ENCODE data around the gene SAFB.
A peak's percentile ranks its signal among the peaks of the same experiment; 100 is the strongest.
"Not testable (repeated sequence)": the region's sequence is repeated elsewhere in the genome, so short reads cannot be mapped to it uniquely, and the experiment has no call there.

The SAFB gene

GRCh38 chr19:5687360-5688198 is 64.7 kb downstream of the SAFB start:
- DNase-seq, result no peak

- DNase-seq, result not testable (repeated sequence)
Observed at GRCh38 chr19:5688262-5688881, 65.5 kb downstream of the SAFB start.

GRCh38 chr19:5690125-5690954 is 67.5 kb downstream of the SAFB start, which contains the start of gene RPL36:
Gene RPL36, plus strand, starts transcription at chr19:5690295. Its CDS starts 213 bp downstream, at chr19:5690508.
- peak; percentile 99 for DNase-seq

GRCh38 chr19:5690955-5691821 is 68.3 kb downstream of the SAFB start:
- peak; percentile 76 for DNase-seq

GRCh38 chr19:5691822-5692722 is 69.2 kb downstream of the SAFB start:
- peak; percentile 53 for DNase-seq

GRCh38 chr19:5692723-5693194 is 69.9 kb downstream of the SAFB start:
- DNase-seq, result peak; percentile 41

- DNase-seq, result peak; percentile 53
Observed at GRCh38 chr19:5693195-5694166, 70.6 kb downstream of the SAFB start.

GRCh38 chr19:5694167-5694955 is 71.5 kb downstream of the SAFB start:
- DNase-seq, result peak; percentile 29

- DNase-seq, result no peak
Observed at GRCh38 chr19:5694956-5695648, 72.2 kb downstream of the SAFB start.

GRCh38 chr19:5695649-5696195 is 72.8 kb downstream of the SAFB start:
- DNase-seq, result no peak

- DNase-seq, result no peak
Observed at GRCh38 chr19:5696196-5697021, 73.5 kb downstream of the SAFB start.

- no peak for DNase-seq
Observed at GRCh38 chr19:5697022-5697889, 74.4 kb downstream of the SAFB start.

GRCh38 chr19:5697890-5698634 is 75.2 kb downstream of the SAFB start:
- no peak for DNase-seq

GRCh38 chr19:5698635-5699422 is 75.9 kb downstream of the SAFB start:
- no peak for DNase-seq
